Left hindlimb (tissue), 1 donor: ENCODE data around the gene PRKCA.

ENCODE experiments used
- DNase-seq: peaks from one replicate; pipeline ENCODE4 v3.0.0-alpha.2; 2018

The PRKCA gene

DNA sequence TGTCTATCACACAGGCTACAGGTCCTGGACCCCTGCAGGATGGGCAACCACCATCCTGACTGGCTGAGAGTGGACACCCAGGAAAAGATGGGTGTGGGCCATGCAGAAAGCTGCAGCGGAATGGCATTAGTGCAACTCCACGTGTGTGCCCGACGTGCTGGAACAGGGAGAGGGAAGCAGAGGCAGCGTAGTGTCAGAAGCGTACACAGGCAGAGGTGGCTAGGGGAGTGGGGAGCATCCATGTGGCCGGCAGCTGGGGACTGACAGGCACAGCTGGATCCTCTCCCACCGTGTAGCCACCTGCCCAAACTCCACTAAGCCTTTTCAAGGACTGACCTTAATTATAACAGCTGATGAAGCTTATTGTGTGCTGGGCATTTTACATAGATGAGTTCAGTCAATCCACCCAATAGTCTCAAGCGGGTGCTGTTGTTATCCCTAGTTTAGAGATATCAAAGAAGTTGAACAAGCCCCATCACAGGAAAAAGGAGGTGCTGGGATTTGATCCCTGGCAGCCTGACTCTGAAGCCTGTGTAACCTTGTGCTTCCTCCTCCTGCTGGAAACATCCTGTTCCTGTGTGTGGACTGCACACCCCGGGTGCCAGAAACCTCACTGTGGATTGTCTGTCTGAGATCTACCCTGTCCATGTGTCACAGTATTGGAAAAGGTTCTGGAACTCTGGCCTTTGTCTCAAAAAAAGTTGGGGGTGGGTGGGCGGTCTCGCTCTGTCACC is 114.0 kb downstream of the PRKCA start:
- no peak for DNase-seq

DNA sequence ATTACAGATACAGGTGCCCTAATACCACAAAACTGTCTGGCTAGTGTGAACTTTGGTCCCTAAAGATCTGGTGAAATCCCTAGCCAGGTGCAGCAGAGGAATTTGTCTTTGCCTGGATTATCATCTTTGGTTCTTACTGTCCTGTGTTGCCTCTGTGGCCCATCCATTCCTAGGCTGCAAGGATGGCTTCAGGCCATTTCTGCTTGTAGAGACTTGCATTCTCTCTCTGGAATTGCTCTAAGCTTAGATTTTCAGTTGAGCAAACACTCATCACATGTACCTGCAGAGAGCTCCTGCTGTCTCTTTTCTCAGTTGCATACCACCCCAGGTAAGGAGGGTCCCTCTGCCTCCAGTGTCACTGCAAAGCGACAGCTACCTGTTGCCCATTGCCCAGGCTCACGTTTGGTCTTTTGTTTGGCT is 114.9 kb downstream of the PRKCA start:
- no peak for DNase-seq

DNA sequence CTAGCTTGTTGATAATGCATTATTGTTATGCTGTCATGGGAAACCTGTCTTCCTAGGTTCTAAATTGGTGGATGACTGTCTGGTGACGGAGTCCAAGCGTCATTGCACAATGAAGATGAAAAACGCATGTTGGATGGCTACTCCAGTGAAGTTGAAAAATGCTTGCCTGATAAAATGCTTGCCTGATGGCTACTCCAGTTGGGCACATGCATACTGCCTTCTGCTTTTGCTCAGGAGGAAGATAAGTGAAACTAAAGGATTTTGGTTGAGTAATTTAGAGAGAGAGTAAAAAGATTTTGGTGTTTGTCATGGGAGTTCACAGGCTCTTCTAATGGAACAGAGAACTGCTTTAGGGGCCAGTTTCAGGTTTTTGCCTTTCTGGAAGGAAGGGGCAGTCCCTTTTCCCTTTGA is 118.6 kb downstream of the PRKCA start:
- DNase-seq, result no peak

DNA sequence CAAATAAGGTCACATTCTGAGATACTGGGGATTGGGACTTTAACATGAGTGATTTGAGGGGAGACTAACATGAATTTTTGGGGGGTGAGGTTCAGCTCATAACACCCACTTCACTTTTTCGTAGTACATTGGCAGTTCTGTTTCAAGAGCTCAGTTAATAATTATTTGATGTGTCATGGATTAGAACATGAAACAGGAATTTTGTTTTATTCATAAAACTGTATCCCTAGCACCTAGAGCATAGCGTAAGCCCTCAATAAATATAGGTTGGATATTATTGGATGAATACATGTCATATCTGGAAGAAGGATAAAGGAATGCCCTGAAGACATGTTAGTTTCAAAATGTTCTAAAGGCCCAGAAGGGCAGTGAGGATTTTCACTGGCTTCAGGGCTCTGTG is 119.8 kb downstream of the PRKCA start:
- DNase-seq, result no peak

DNA sequence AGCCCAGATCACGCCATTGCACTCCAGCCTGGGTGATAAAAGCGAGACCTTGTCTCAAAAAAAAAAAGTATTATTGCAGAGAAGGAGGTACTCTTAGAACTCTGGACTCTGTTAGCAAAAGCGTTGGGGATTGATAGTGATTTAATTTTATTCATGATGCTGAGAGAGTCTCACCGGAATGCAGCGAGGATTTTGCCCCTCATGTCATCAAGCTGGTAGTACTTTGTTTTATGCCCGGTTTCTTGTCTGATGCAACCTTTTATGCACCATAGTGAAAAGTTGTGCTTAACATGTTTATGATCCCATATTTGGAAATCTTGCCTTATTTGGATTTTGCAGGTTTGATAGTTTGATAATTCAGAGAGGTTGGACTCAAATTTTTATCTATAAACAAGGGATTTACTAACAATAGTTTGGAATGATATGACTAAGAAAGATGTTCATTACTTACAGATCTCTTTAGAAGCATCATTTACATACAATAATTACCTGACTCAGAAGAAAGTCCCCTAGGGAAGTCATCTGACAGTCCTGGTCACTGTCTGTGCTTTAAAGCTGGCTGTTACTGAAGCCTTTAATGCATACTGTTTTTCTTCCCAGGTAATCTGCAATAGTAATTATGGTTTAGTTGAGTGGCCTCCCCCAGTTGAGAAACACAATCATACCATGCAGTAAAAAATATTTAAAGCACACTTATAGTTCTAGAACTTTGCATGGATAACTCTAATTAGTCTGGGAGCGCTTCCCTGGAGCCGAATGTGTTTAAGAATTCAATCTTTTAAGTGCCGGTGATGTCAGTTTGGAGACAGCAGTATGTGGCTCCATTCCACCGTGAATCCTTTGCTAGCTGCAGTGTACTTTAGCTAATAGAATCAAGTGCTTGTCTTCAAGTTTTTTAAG is 120.9 kb downstream of the PRKCA start:
- no peak for DNase-seq

DNA sequence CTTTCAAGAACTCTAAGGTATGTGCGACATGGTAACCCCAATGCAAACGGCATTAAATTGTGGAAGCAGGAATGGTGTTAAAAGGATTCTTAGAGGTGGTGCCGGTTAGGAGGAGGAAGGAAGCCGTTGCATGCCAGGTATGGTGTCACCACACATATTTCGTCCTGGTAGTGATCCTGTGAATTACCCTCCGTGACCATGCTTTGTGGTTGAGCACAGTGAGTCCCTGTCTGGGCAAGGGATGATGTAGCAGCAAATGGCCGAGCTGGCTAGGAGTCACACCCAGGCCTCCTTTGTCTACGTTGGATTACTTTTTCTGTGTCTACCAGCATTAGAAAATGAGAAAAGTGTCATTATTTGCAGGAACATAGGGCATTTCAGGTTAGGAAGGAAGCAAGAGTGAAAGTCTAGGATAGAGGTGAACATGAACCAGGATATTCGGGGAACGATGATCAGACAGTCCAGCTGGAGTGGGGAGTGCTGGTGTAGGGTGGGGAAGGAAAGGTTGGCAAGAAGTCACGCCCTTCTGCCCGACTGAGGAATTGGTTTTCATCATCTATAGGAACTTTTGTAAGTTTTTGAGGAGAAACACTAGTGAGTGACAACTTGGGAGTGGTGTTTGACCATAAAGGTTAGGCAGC is 123.5 kb downstream of the PRKCA start:
- DNase-seq, result no peak

DNA sequence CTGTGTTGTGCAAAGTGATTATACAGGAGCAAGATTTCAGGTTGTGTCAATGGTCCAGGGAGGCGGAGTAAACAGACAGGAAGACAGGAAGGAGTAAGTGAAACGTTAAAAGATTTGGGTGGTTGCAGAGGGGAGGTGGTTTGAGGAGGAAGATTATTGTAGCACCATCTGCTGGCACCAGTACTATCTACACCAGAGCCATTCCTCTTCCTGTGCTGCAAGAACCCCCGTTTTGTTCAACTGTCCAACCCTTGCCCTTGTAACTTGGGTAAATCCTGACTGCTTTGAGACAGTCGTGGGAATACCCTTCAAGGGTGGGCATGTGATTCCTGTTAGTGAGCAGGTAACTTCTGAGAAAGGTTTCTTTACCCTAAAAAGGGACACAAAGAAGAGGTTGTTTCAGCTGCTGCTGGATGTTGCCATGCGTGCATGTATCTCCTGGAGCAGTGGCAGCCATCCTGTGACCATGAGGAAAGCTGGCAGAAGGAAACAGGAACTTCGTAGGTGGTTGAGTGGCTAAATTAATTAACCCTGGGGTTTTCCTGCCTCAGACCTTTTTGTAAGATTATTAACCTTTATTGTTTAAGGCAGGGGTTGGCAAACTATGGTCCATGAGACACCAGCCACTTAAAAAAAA is 124.1 kb downstream of the PRKCA start:
- no peak for DNase-seq

DNA sequence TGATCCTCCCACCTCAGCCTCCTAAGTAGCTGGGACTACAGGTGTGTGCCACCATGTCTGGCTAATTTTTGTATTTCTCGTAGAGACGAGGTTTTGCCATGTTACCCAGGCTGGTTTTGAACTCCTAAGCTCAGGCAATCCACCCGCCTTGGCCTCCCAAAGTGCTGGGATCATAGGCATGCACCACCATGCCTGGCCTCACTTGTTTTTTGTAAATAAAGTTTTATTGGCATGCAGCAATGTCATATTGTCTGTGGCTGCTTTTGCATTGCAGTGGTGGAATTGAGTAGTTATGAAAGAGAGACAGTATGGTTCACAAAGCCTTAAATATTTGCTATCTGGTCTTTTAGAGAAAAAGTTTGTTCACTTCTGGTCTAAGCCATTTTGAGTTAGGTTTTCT is 124.7 kb downstream of the PRKCA start:
- no peak for DNase-seq

DNA sequence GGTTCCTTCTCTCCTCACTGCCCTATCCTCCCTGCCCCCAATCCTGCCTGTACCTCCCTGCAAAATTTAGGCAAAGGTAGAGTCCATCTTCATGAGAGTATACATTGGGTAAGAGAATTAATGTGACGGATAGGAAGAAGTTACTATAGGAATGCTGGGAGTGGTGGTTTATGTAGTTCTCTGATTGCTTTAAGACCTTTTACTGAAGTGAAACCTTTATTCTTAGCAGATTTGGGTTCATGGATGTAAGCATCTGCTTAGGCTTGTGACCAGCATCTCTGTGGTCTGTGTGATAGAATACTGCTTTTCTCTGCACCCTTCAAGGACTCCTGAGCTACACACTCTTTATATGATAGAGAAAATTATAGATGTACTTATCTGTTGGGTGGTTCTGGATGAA is 127.3 kb downstream of the PRKCA start:
- DNase-seq, result no peak

DNA sequence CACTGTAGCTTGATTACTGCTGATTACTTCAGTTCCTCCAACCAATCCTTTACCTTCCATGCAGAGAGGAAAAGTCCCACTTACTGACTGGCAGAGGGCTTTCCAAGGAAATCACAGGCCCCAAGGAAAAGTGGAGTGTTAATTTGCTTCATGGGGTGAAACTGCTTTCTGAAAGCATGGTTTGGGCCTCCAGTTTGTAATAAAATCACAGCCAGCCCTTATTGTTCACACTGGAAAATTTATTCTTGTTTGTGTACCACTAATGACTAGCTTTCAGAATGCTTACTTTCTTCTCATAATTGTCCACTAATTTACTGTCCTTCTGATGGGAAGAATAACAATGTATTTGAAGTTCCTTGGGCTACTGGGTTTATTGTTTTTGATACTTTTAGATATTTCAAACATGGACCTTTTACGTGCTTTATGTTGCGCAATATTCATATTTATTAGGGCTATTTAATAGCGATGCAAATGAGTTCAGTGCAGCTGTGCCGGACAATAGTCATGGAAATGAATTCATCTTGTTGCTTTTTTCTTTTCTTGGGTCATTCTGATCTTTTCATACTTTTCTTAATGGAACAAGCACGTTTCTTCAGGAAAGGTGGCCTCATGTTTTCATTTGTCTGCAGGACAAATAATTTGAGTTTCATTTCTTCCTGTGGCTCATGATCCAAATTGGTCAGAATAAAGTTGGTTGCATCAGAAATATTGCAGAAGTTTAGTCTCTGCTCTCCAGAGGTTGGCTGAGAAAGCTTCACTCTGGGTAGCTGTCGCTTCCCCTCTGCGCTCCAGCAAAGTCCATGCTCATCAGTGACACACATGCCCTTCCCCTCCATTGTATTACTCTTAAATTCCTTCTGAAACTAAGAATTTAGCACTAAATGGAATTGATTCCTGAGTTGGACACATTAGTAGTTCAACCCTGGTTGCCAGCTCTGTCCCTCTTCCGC is 128.7 kb downstream of the PRKCA start:
- no peak for DNase-seq

DNA sequence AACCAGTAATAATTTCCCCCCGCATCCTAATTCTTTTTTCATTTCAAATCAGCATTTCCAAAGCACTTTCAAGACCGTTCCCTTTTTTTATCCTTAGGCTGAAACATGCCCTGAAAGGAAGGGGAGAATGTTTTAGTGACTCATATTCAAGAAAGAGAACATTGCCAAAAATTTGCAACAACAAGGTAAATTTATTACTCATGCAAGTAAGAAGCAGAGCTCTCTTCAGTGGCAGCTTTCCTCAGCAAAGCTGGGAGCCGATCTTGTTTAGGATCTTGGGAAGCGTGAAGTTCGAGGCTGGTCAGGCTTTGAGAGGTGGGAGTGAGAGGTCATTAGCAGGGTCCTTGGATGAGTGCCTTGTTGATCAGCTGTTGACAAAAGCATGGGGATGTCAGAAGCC is 129.5 kb downstream of the PRKCA start:
- no peak for DNase-seq

DNA sequence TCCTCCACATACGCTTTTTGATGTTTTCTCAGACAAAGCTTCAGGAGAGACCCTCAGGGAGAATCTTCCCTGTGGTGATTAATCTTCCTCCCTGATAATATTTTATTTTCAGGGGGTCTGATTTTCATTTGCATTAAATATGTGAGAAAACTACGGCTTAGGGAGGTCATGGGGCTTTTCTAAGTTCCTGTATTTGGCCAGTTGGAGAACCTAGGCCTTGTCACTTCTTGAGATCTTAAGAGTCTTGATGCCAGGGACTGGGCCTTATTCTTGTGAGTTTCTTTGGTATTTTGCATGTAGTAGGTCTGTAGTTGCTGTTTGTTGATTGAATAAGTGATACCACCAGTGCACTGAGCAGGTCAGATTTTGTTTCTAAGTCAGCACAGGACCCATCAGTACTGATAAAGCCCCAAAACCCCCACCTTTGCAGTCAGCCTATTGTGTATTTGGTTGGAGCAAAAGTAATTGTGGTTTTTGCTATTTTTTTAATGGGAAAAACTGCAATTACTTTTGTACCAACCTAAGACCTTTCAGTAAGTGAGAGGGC is 130.1 kb downstream of the PRKCA start:
- DNase-seq, result no peak

DNA sequence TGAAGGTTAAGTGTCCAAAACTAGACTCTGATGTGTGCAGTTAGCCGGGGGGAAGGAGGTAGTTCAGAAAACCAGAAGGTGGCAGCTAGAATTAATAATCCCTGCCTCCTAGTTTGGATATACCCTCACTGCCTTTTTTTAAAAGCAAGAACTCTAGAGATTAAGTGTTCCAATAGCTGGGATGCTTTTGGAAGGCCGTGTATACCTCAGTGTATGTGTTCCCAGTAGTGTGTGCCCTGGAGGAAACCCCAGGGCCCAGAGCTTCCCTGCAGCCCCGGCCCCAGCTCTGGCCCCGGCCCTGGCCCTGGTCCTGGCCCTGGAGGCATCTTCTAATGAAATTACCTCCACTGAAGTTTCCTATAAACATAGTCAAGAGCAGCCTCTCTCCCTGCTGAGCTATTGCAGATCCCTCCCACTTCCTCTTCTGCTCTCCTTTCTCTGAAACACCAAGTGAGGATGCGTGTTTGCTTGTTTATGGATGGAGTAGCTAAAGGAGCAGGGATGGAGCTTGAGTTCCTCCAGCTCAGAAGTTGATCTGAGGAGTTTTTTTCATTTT is 130.7 kb downstream of the PRKCA start:
- DNase-seq, result no peak

DNA sequence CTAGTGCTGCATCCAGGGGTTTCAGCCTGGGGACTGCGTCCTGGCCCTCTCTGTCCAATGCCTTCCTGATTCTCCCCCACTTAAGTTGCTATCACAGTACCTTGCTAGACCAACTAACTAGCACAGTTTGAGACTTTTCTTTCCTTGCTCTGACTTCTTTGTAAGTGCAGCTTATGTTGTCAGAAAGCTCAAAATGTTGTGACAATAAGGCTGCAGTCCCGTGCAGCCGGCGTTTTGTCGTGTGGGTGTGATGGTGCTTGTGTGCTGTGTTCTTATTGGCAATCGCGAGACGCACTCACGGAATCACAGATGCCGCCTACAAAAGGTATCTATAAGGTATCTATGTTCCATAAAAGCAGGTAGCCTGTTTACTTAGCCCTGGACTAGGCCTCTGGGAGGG is 132.8 kb downstream of the PRKCA start:
- no peak for DNase-seq

DNA sequence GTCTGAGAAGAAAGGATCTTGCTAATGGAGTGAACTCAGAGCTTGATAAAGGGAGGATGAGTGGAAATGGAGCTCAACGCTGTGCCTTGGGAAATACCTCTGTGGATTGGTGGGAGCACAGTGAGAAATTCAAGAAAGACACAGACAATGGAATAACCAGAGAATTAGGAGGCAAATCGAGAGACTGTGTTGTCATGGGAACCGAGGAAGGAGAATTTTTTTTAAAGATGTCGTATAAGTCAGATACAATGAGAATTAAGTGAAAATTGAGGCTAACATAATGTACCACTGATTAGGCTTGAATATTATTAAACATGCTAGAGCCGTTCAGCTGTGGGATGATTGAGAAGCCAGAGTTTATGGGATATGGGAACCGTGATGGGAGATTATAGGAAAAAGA is 134.2 kb downstream of the PRKCA start:
- DNase-seq, result no peak

DNA sequence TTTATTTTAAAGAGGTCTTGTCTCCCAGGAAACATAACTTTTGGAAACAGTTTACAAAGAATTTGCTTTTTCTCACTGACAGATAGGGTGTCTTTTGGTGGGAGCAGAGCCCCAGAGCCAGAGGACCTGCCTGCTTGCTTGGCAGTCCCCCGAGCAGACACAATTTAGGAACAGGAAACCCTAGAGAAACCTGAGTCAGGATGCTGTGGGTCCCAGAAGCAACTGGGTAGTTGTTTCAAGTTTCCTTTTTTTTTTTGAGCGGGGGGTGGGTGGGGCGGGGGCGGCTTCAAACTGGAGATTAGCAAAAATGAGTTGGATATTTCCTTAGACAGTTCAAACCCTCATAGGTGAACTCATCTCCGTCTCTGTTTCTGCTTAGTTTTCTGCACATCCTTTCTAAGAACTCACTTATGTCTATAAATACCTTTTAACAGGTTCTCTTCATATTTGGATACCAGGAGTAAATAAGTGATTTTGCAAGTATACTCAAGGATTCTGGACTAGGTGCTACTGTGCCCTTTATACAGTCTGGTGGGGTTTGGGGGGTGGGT is 135.1 kb downstream of the PRKCA start:
- no peak for DNase-seq

DNA sequence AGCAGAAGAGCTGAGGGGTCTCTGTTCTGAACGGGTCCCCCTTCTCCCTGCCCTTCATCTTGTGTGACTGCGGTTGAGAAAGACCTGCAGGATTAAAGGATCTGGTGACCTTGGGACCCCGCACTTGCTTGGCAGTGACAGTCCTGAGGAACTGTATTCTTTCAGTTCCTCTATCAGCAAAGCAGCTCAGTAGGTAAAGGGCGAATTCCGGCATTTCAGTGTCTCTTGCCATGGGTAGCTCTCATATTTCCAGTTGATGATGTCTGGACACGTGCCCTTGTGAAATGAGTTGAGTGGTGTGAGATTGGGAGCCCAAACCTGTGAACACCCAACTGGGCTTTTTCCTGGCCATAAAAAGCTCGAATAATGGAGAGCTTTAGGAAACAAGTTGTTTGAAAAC is 135.7 kb downstream of the PRKCA start:
- DNase-seq, result no peak

DNA sequence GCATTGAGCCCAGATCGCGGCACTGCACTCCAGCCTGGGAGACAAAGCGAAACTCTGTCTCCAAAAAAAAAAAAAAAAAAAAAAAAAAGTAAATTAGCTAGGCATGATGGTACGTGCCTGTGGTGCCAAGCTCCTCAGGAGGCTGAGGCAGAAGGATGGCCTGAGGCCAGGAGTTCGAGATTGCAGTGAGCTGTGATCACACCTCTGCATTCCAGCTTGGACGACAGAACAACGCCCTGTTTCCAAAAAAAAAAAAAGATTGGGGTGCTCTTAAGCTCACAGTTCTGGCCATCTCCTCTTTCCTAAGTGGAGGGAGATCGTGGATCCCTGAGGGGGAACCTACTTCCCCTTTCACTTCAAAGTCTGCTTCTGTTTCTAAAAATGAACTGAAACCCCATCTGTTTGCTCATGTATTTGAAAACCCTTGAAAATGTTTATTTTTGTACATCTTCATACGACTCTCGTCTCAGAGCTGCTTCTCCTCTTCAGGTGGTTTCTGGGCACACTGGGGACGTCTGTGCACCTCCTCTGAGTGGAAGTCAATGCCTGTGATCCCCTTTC is 138.8 kb downstream of the PRKCA start:
- no peak for DNase-seq

DNA sequence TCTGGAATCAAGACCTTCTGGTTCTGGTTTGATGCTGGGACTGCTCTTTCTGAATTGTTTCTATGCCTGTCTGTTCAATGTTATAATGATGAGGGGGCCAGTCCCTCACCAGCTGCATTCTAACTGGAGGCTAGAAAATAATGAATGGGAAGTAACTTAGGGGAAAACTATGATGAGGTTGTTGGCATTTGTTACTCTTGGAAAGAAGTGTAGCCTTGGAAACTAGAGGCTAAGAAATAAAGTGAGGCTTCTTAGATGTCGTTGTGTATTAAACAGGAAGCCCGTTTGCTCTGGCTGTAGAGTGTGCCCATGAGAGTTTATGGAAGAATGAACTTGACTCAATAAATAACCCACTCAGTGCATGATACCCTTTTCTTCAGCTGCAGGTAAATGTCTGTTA is 140.8 kb downstream of the PRKCA start:
- no peak for DNase-seq

DNA sequence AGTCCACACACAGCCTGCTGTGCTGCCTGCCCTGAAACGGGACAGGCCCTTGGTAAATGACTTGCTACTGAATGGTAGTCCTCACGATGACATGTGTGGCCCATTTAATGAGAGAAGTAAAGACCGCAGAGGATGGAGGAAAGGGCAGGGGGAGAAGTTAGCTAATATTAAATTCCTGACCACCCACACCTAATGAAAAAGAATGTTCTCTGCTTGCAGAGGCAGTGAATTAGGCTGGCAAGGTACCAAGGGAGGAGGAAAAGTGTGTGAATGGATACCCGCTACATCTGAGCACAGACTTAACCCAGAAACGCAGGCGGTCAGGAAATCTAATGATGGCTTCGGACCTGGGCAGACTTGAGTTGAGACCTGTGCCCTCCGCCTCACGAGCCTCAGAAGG is 141.2 kb downstream of the PRKCA start:
- no peak for DNase-seq

DNA sequence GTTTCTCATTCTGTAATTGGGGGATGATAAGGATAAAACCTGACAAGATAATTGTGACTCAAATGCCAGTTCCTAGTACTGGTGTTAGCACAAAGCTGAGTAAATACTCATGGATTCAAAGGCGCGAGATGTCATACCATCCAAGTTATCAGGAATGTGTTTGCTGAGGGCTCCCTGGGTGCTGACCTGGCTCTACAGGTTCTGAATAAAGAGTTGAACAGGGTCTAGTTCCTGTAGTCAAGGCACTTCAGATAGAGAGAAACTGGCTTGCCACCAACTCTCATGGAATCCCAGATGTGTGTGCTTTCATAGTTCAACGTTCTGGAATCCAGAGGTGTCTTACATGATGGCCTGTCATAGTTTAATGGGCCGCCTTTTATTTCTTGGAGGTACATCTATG is 141.6 kb downstream of the PRKCA start:
- no peak for DNase-seq
